ENCODE measurements around the gene ASPM.
"Not testable (repeated sequence)": the region's sequence is repeated elsewhere in the genome, so short reads cannot be mapped to it uniquely, and the experiment has no call there.

ASPM gene

GRCh38 chr1:197067457-197067818 is 79.0 kb downstream of the ASPM start:
- no peak for DNase-seq

DNA sequence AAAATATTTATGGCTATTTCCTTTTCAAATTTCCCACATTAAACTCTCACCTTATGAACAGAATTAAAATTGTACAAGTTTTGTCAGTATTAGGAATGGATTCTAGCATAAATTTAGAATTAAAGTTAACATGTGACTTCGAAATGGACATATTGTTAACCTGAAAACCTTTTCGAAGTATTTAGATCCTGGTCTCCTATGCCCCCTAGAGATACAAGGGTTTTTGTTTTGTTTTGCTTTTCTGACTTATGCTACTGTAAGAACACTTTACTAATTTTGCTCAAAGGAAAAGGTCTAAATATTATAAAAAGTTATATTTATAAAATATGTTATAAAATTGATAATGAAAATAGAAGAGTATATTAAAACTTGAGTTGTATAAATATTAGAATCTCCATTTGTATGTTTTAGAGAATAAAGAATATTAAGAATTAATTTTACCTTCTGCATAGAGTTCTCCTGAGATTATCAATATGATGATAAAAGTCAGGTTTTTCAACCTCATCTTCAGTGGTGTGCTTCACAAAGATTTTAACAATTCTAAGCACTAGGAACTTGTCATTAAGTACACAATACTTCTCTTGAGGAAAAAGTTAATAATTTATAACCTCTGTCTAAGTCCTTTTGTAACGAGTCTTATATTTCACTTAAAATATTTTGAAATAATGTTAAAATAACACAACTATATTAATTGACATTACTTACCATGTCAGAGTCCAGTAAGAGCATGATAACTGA is 79.6 kb downstream of the ASPM start, which contains the start of gene F13B:
F13B (minus strand) TSS at position 542 of the 738 bp plus-strand sequence; CDS start at position 505, 37 bp downstream.
- DNase-seq, result no peak

- DNase-seq, result no peak
Observed at GRCh38 chr1:197066277-197066676, 80.2 kb downstream of the ASPM start.

DNA sequence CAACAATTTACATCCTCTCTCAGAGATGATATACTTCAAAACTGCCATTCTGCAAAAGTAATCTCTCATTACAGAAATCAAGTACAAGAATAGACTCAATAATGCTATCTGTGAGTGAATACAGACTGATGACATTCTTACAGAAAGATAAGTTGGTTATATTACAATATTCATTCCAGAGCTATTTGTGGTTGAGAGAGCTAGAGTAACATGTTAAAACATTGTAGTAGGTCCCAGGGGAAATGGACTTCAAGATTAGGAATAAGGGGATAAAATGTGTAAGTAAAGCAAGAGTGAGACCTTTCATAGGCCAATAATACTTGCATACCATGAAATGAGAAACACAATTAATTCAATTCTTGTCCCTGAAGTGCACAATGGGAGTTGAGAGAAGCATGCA is 80.9 kb downstream of the ASPM start:
- no peak for DNase-seq

DNA sequence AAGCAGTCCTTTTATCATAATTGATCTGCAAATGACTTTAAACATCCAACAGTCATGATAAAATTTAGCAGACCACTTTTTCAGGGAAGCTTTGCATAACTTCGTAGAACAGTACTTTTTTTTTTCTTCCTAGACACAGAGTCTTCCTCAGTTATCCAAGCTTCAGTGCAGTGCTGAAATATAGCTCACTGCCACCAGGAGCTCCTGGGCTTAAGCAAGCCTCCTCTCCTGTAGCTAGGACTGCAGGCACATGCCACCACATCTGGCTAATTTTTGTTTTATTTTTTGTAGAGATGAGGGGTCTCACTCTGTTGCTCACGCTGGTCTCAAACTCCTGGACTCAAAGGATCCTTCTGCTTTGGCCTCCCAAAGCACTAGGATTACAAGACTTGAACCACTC is 83.3 kb downstream of the ASPM start:
- DNase-seq, result no peak

DNA sequence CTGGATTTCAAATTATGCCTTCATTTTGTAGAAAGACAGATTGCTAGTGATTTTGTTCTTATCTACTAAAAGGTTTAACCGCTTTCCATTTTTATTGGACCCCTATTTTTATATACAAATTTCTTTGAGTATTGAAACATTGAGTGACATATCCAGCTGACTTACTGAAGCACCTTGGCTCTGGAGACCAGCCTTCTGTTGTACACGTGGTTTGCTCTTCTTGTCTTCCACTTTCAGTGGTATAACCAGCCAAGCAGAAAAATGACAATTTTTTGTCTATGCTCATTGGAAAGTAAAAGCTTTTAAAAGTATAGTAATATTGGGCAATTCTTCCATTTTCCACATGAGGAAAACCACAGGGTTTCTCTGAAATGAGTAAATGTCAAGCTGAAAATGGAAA is 83.8 kb downstream of the ASPM start:
- DNase-seq, result no peak

DNA sequence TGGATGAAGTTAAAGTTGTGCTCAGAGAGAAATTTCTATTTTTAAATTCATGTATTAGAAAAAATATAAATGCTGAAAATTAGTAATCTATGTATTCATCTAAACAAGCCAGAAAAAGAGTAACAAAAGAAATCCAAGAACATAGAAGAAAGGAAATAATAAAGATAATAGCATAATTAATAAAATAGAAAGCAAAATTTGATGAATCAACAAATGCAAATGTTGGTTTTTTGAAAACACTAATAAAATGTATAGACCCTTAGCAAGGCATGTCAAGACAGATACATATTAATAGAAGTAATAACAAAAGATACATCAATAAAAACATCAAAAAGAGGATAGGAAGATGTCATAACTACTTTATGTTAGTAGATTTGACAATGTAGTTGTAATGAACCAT is 97.4 kb downstream of the ASPM start:
- no peak for DNase-seq

DNA sequence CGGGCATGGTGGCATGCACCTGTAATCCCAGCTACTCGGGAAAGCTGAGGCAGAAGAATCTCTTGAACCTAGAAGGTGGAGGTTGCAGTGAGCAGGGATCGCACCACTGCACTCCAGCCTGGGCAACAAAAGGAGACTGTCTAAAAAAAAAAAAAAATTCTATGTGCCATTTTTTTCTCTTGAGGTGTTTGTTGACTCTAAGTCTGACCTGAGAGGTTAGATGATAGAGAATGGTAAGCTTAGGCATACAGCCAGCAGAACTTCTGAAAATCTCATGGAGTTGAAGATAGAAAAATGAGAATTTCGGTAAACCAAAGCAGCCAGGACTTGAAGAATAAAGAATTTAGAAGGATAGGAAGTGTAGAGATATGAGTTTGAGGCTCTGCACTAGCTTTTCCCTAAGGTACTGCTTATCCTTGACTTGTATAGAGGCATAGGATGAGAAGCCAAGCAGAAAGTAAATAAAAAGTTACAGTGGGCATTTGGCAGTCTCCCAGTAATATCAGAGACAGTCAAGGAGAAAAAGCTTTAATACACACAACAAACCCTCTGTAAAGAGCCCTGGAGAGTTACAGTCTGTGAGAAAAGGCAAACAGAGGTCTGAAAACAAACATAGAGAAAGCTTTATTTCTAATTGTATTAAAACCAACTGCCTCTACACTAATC is 103.7 kb downstream of the ASPM start:
- DNase-seq, result no peak

DNA sequence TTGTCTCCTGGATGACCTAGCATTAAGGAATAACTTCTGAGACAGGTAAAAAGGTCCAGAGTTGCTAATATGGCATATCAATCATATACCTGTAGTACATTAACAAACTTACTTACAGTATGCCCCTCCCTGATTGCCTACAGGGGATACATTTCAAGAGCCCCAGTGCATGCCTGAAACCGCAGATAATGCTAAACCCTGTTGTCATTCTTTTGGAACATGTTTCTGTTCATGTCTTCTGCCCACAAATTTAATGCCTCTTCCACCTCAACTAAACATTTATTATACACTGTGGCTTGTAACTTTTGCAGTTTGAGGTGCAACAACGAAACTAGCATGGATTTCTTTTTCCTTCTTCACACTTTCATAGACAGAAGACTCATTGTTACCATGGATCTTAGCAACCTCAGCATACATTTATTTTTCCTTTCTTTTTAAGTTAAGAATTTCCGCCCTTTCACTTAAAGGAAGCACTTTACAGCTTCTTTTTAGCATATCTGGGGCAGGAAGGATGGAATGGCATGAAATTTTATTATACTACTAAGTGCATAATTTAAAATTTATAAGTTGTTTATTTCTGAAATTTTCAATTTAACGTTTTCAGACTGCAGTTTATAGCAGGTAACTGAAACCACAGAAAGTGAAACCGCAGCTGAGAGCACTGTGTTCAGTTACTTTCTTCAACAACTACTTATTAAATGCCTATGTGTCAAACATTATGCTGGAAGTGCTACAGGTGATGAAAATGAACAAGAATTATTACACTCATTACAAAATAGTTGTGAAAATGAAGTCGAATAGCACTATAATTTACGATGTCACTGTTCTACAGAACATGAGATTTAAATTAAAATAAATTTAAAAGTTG is 104.7 kb downstream of the ASPM start:
- DNase-seq, result no peak

DNA sequence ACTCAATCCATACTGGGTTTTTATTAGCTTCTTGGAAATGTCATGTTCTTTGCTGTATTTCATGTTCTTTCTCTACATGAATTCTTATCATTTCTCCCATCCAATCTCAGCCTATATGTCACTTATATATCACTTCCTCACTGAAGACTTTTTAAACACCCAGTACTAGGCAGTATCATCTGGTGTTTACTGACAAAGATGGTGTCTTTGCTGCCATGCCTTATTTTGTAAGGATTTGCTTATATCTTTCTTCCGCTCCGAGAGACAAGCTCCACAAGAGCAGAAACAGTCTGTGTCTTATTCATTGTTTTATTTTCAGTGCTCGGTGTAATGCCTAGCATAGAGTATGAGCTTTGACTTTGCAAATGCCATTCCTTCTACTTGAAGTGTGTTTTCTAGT is 109.6 kb downstream of the ASPM start:
- no peak for DNase-seq

DNA sequence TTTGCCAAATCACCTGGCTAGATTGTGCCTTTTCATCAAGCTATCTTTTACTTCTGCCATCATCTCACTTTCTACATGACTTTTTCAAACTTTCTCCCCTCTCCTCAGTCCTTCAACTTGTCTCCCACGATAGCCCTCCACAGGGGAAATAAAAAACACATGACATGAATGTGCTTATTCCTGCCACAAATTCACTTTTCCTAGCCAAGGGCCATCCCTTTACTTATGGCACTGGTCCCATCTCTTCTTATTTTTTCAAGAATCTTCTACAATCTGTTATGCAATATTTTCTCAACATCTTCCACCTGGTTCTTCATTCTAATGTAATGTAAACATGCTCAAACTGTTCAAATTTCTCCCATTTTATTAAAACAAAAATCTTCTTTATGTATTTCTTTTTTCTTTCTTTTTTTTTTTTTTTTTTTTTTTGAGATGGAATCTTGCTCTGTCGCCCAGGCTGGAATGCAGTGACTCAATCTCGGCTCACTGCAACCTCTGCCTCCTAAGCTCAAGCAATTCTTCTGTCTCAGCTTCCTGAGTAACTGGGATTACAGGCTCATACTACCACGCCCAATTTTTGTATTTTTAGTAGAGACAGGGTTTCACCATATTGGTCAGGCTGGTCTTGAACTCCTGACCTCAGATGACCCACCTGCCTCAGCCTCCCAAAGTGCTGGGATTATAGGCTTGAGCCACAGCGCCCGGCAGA is 111.7 kb downstream of the ASPM start:
- DNase-seq, result not testable (repeated sequence)
